ENCODE measurements around the gene OPA1. TPM values are rescaled to one million over a fixed set of nuclear protein-coding genes. Genes with fewer than 3 reads are reported as not detected.

The OPA1 gene
- total RNA-seq, 1 donor, result 91.5 TPM

GRCh38 chr3:193729601-193730000 is 136.6 kb downstream of the OPA1 start:
- no peak for TF ChIP-seq CTCF (IDR thresholded peaks at IDR 0.05; ENCODE audit: insufficient read depth, low read depth, low read length)
- no peak for DNase-seq (ENCODE audit: low read depth)
- no peak overlapping the region for H3K4me3 ChIP-seq (ENCODE audit: low read depth, low read length)

GRCh38 chr3:193730511-193730910 is 137.5 kb downstream of the OPA1 start:
- H3K4me3 ChIP-seq (ENCODE audit: low read depth, low read length), result no peak overlapping the region
- DNase-seq (ENCODE audit: low read depth), result no peak
- TF ChIP-seq CTCF (IDR thresholded peaks at IDR 0.05; ENCODE audit: insufficient read depth, low read depth, low read length), result no peak

GRCh38 chr3:193730976-193731375 is 138.0 kb downstream of the OPA1 start:
- TF ChIP-seq CTCF (IDR thresholded peaks at IDR 0.05; ENCODE audit: insufficient read depth, low read depth, low read length), result no peak
- DNase-seq (ENCODE audit: low read depth), result no peak

GRCh38 chr3:193731656-193732055 is 138.6 kb downstream of the OPA1 start:
- H3K4me3 ChIP-seq (ENCODE audit: low read depth, low read length), result no peak overlapping the region
- DNase-seq (ENCODE audit: low read depth), result no peak
- no peak for TF ChIP-seq CTCF (IDR thresholded peaks at IDR 0.05; ENCODE audit: insufficient read depth, low read depth, low read length)

More at GRCh38 chr3:193730976-193731375, 138.0 kb downstream of the OPA1 start:
- H3K4me3 ChIP-seq (ENCODE audit: low read depth, low read length), result no peak overlapping the region

GRCh38 chr3:193732391-193732790 is 139.4 kb downstream of the OPA1 start:
- TF ChIP-seq CTCF (IDR thresholded peaks at IDR 0.05; ENCODE audit: insufficient read depth, low read depth, low read length), result no peak
- H3K4me3 ChIP-seq (ENCODE audit: low read depth, low read length), result no peak overlapping the region
- no peak for DNase-seq (ENCODE audit: low read depth)

GRCh38 chr3:193732827-193733226 is 139.8 kb downstream of the OPA1 start:
- DNase-seq (ENCODE audit: low read depth), result no peak
- H3K4me3 ChIP-seq (ENCODE audit: low read depth, low read length), result no peak overlapping the region
- TF ChIP-seq CTCF (IDR thresholded peaks at IDR 0.05; ENCODE audit: insufficient read depth, low read depth, low read length), result no peak

GRCh38 chr3:193734737-193735366 is 141.8 kb downstream of the OPA1 start:
- no peak for DNase-seq (ENCODE audit: low read depth)
- TF ChIP-seq CTCF (IDR thresholded peaks at IDR 0.05; ENCODE audit: insufficient read depth, low read depth, low read length), result no peak
- no peak overlapping the region for H3K4me3 ChIP-seq (ENCODE audit: low read depth, low read length)

Measured in fibroblast of villous mesenchyme (primary cell).